Stimulated activated CD8-positive, alpha-beta memory T cell treated with anti-CD3 and anti-CD28 coated beads, Interleukin-7, amount 100 ng/mL, for 1 hour (primary cell): Measurements from ENCODE around the gene ARSD.
"Not testable (repeated sequence)": the region's sequence is repeated elsewhere in the genome, so short reads cannot be mapped to it uniquely, and the experiment has no call there.

Experiments used
- DNase-seq, 2 donors: peaks; one replicate each; pipeline ENCODE4 v3.0.0-alpha.2; 2020; ENCODE audit warnings: low read depth in 2 of 2

The ARSD gene

GRCh38 chrX:2933125-2933900, 4.2 kb upstream of the ARSD start:
- no peak for DNase-seq

DNA sequence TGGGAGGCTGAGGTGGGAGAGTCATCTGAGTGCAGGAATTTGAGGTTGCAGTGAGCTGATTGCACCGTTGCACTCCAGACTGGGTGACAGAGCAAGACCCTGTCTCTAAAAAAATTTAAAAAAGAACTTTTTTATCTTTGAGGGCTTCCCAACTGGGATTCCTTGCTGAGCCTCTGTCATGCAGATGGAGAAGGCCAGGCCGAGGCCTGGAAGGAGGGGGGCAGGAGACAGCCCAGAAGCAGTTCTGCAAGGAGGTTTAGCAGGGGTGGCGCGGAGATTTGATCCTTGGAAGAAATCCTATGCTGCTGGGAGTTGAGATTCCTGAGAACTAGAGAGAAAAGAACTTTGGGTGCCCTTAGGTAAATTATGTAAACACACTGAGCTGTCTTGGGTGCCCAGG, 2.5 kb upstream of the ARSD start:
- DNase-seq = no peak

- no peak for DNase-seq
These were observed 2.0 kb upstream of the ARSD start for GRCh38 chrX:2931155-2931554.

DNA sequence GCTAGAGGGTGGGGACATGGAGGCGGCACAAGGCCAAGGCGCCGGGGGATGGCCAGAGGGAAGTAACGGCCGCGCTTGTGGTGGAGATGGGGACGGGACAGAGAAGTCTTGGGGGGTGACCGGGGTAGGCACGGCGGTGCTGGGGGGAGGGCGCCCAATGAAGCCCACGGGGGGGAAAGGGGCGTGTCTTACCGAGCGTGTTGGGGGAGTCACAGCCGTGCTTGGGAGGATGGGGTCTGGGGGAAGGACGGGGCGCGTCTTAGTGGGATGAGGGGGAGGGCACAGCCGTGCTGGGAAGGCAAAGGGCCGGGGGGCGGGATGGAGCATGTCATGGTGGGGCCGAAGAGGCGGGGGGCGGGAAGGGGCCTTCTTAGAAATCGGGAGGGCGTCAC, 952 bp downstream of the ARSD start:
- no peak for DNase-seq

GRCh38 chrX:2926664-2927275, 2.4 kb downstream of the ARSD start:
- DNase-seq = no peak

DNA sequence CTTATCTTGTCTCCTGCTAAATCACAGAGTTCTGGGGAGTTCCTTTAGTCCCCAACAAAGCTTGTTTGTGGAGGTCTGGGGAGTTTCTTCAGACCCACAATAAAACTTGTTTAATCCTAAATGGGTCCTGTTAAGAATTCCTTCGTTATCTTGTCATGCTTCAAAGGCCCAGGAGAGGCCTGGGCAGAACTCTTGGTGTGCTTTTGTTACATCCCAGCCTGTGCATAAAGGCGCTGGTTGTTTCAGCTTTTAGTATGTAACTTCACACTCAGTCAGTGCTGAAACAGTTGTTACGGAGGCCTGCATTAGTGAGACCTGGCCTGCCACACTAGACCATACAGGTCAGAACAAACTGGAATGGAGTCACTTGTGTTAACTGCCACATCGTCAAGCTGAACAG, 2.9 kb downstream of the ARSD start:
- DNase-seq = not testable (repeated sequence)

- DNase-seq = no peak
These were observed 5.0 kb downstream of the ARSD start for GRCh38 chrX:2924151-2924550.

DNA sequence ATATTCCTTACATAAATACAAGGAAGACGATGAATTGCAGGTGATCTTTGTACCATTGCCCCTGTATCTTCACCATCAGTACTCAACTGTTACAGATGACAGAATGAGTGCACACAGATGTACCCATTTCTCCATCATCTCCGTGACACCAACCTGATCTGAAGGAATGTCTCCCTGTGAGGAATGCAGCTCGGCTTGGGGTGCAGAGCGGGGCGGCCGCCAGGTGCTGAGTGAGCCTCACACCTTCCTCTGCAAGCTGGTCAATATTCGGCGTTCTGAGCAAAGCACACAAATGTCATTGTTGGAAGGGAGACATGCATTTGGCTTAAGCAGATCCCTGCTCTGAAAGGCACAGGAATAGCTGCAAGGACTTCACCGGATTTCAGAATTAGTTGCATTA, 7.4 kb downstream of the ARSD start:
- DNase-seq = no peak

DNA sequence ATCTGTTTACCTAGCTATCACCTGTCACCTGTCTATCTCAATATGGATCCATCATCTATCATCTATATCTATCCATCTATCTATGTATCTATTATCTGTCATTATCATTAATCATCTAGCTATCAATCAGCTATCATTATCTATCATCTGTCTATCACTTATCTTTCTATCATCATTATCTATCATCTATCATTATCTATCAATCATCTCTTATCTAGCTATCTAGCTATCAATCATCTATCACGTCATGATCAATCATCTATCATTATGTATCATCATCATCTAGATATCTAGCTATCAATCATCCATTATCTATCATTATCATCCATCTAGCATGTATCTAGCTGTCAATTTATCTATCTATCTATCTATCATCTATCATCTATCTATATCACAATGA, 7.9 kb downstream of the ARSD start:
- DNase-seq = no peak

GRCh38 chrX:2917767-2918166, 11.4 kb downstream of the ARSD start:
- DNase-seq = no peak

DNA sequence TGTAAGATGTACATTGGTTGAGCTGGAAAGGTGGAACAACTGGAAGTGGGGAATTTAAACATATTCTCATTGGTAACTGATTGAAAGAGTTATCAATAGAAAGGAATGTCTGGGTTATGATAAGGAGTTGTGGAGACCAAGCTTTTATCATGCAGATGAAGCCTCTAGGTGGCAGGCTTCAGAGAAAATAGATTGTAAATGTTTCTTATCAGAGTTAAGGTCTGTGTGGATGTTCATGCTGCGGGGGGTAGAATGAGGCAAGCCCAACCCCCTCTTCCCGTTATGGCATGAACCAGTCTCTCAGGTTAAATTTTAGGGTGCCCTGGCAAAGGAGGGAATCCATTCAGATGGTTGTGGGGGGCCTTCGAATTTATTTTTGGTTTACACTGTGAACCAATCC, 16.0 kb downstream of the ARSD start:
- DNase-seq = no peak

GRCh38 chrX:2910109-2910508, 19.0 kb downstream of the ARSD start:
- no peak for DNase-seq

GRCh38 chrX:2908125-2908685, 20.9 kb downstream of the ARSD start:
- no peak for DNase-seq

DNA sequence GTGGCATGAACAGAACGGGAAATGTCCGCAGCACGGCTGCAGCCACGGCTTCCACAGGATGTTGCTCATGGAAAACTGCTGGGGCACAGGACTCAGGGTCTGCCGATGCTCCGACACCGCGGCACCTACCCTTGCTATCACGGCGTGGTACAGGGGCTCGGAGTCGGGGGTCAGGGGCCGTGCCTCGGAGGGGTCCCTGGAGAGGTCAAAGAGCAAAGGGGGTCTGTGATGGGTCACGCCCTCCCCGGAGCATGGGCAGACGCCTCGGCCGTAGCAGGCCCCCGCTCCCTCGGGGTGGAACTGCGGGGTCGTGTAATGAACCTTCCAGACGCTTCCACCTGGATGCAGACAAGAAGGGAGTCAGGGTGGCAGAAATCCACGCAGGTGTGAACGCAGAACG, 21.8 kb downstream of the ARSD start:
- no peak for DNase-seq

DNA sequence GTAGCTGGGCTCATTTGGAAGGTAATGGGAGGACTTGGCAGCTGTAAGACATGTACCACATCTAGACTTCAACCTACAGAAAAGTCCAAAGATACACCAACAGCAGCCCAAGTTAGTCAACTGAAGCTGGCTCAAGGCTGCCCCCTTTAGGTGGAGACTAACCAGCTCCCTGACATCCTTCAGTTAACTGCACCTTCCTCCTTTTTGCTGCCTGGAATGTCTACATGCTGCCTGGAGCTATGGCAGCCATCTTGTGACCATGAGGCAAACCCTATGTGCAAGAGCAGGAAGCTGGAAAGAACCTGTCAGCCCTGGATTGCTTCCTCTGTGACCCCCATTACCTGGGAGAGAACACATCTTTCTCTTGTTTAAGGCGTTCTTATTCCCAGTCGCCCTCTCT, 25.8 kb downstream of the ARSD start:
- DNase-seq = no peak

DNA sequence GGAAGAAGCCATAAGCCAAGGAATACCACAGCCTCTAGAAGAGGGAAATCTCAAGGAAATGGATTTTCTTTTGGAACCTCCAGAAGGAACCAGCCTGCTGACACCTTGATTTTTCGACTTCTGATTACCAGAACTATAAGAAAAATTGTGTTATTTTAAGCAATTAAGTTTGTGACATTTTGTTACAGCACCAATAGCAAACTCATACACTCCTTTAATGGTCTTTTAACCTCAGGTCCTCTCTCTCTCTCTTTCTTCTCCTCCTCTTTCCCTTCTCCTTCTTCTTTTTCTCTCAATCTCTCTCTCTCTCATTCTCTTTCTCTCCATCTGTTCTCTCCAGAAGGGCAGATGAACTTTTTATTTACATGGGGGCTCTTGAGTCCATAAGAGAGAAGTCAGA, 26.3 kb downstream of the ARSD start:
- no peak for DNase-seq

- no peak for DNase-seq
These were observed 27.6 kb downstream of the ARSD start for GRCh38 chrX:2901367-2902036.

DNA sequence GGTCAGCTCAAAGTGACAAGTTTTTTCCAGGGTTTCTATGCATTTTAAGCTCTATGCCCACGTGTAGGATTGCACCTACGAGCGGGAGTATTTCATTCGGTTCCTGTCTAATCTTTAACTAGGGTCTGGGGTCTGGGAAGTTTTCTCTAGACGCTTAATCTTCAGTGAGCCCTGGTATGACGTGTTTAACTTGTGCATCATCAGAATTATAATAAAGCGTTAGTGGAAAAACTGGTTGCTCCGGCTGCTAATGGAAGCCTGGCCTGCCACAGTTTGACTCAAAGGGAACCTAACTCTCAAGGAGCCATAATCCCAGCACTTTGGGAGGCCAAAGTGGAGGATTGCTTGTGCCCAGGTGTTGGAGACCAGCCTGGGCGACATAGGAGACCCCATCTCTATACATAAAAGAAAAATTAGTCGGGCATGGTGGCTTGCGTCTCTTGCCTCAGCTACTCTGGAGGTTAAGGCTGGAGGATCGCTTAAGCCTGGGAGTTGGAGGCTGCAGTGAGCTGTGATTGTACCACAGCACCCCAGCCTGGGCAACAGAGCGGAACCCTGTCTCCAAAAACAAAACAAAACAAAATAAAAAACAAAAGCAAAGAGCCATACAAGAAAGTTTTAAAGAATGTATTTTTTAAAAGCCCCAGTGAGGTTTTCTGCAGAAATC, 30.2 kb downstream of the ARSD start:
- DNase-seq = no peak

DNA sequence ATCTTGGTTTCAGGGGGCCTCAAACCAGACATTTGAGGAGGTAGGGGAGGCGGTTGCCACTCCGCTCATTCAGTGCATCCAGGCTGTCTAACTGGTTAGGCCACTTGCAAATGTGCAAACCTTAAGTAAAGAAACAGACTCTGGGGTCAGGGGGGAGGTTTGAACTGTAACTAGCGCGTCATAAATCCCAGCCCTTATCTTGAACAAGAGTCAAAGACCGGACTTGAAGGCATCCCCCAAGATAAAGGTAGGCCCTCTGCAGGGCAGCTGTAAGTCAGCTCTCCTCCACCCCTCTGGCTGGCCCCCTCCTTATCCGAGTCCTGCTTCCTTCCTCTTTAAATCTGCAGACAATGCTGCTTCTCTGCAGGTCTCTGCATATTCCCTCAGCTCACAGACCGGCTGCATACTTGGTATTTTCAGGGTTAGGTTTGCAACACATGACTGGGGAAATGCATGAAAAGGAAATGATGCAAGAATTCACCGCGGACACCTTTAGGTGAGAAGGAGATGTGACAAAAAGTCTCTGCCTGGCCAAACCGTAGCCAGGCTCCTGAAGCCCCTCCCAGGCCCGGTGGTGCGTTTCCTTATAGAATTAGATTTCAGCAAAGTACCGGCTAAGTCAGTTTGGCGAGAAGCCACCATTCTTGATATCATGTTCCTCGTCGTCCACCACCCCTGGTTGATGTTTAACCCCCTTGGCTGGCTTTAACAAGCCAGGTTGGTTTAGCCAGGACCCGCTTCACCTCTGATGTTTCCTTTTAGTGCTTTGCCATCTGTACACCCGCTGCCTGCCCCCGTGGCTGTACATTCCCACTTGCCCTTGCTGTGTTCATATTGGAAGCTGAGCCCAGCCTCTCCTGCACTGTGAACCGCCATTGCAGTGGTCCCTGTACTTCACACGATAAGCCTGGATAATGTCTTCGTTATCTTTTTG, 31.2 kb downstream of the ARSD start:
- DNase-seq = peak in 1 of 2 donors; percentile 6

GRCh38 chrX:2897311-2897689, 31.8 kb downstream of the ARSD start:
- DNase-seq = no peak

DNA sequence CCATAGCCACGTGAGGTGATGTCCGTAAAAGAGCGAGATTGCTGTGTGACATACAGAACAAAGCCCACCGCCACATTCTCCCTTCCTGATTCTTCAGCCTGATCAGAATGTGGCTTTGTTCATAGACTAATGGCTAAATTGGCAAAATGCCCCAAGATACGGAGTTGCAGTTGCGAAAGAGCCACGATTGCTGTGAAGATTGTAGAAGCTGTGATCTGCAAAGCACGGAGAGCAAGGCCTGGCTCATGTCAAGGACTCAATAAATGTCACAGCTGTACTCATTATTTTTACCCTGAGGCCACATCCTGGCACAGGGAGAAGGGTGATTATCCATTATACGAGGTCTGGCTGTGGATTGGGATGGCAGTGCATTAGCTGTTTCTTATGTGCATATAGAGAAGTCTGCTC, 34.2 kb downstream of the ARSD start:
- no peak for DNase-seq
